OCI-LY3 (cell line): ENCODE results near the gene GRAMD1A.

Experiments
- H2AFZ ChIP-seq: fragments of 200-600, 300-600 bp; shearing (Covaris generic); 2 replicates; pipeline ENCODE4 v1.6.0; 2014; ENCODE audit warnings: antibody characterized with exemption, low read depth, low read length
- H3K27ac ChIP-seq: fragments of 200-600, 300-600 bp; sonication (generic); 2 replicates; pipeline ENCODE4 v1.5.1; 2014; ENCODE audit warnings: mild to moderate bottlenecking, low read length, moderate library complexity, mixed read lengths
- H3K27me3 ChIP-seq: fragments of 200-600, 300-600 bp; sonication (generic); 2 replicates; pipeline ENCODE4 v1.6.1; 2014; ENCODE audit warnings: low read depth, low read length, mixed read lengths
- H3K36me3 ChIP-seq: fragments of 200-600, 300-600 bp; sonication (generic); replicated peaks from 2 replicates; pipeline ENCODE3; 2014; ENCODE audit warnings: low read depth, low read length, mixed read lengths
- H3K4me1 ChIP-seq: fragments of 300-600, 200-600 bp; sonication (generic); 2 replicates; pipeline ENCODE4 v1.6.1; 2014; ENCODE audit warnings: low read length, mixed read lengths
- H3K4me2 ChIP-seq: fragments of 200-600, 300-600 bp; sonication (generic); 2 replicates; pipeline ENCODE4 v1.6.1; 2014; ENCODE audit warnings: low read length, mixed read lengths
- H3K4me3 ChIP-seq: fragments of 300-600, 200-600 bp; sonication (generic); 2 replicates; pipeline ENCODE4 v1.5.1; 2014; ENCODE audit warnings: antibody characterized with exemption, mild to moderate bottlenecking, low read length, moderate library complexity
- H3K79me2 ChIP-seq: fragments of 300-600, 200-600 bp; shearing (Covaris generic); 2 replicates; pipeline ENCODE4 v1.6.1; 2014; ENCODE audit warnings: mild to moderate bottlenecking, low read length, mixed read lengths
- H3K9ac ChIP-seq: fragments of 300-600, 200-600 bp; shearing (Covaris generic); 2 replicates; pipeline ENCODE4 v1.6.0; 2014; ENCODE audit warnings: mild to moderate bottlenecking, low read length, moderate library complexity
- H3K9me3 ChIP-seq: fragments of 200-600, 300-600 bp; shearing (Covaris generic); 2 replicates; pipeline ENCODE4 v1.6.1; 2014; ENCODE audit warnings: low read length, mixed read lengths; ENCODE audit not compliant: insufficient read depth
- H4K20me1 ChIP-seq: fragments of 200-600, 300-600 bp; sonication (generic); 2 replicates; pipeline ENCODE4 v1.6.1; 2016; ENCODE audit warnings: low read length, mixed read lengths; ENCODE audit not compliant: insufficient read depth
- EZH2phosphoT487 ChIP-seq: fragments of 200-600 bp; shearing (Covaris generic); IDR thresholded peaks from 2 replicates; pipeline ENCODE4 v1.6.1; 2018; ENCODE audit warnings: antibody characterized with exemption, mixed run types, low read depth
- TF ChIP-seq, protein P1 (sequence below): fragments of 200-600, 300-600 bp; sonication (generic); IDR thresholded peaks from 2 replicates; pipeline ENCODE4 v1.5.1; 2014; ENCODE audit warnings: antibody characterized with exemption, low read length, low read depth

The GRAMD1A gene

DNA sequence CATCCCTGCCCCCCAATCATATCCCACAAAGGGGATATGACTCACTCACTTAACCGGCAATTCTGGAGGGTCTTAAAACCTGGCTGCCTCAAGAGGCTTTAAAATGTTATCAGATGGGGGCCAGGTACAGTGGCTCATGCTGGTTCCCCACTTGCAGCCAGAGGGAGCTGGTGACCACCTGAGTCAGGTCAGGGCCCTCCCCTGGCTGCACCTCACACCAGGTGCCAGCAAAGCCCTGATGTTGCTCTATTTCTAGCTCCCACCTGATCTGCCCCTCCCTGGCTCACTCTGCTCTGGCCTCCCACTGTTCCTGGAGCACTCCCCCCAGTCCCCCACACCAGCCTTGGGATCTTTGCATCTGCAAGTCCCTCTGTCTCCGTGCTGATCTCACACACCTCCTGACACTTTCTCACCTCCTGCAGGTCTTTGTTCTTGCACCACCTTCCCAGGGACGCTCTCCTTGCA lies 55.6 kb downstream of the GRAMD1A start:
- Histone ChIP-seq H3K9ac (no peak overlapping the region), H3K4me3 (no peak overlapping the region), H3K4me1 (no peaks in the 10 kb centered on the region), H3K9me3 (no peaks in the 10 kb centered on the region), H3K27ac (no peak overlapping the region), H4K20me1 (no peaks in the 10 kb centered on the region), H3K4me2 (no peak overlapping the region), H3K36me3 (no peaks in the 10 kb centered on the region), H2AFZ (no peak overlapping the region), H3K79me2 (no peaks in the 10 kb centered on the region), H3K27me3 (peaks cover 26% of the 10 kb centered on the region)
- TF ChIP-seq EZH2phosphoT487, result no peak
- TF ChIP-seq, protein P1, sequence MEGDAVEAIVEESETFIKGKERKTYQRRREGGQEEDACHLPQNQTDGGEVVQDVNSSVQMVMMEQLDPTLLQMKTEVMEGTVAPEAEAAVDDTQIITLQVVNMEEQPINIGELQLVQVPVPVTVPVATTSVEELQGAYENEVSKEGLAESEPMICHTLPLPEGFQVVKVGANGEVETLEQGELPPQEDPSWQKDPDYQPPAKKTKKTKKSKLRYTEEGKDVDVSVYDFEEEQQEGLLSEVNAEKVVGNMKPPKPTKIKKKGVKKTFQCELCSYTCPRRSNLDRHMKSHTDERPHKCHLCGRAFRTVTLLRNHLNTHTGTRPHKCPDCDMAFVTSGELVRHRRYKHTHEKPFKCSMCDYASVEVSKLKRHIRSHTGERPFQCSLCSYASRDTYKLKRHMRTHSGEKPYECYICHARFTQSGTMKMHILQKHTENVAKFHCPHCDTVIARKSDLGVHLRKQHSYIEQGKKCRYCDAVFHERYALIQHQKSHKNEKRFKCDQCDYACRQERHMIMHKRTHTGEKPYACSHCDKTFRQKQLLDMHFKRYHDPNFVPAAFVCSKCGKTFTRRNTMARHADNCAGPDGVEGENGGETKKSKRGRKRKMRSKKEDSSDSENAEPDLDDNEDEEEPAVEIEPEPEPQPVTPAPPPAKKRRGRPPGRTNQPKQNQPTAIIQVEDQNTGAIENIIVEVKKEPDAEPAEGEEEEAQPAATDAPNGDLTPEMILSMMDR, result peak; percentile 54

DNA sequence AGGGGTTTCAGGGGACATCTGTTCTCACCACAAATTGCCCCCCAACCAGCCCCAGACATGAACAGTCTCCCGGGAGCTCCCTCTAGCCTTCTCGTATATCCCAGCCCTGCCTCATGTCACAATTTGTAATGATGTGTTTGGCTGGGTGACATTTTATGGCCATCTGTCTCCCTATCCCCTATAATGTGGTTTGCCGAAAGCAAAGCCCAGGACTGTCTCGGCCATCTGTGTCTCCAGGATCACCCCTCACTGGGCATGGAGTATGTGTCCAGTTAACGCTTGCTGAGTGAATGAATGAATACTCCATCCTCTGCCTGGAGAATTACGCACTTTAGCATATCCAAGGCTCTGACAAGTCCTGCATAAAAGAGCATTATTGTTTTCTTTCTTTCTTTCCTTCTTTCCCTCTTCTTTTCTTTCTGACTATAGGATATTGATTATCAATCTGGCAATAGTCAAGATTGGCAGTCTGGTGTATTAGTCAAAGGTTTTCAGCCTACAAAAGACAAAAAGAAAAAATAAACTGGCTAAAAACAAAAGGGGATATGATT lies 56.5 kb downstream of the GRAMD1A start:
- H3K36me3 ChIP-seq, result no peaks in the 10 kb centered on the region
- H3K4me3 ChIP-seq, result no peak overlapping the region
- H3K9me3 ChIP-seq, result no peaks in the 10 kb centered on the region
- H3K4me2 ChIP-seq, result no peak overlapping the region
- no peaks in the 10 kb centered on the region for H4K20me1 ChIP-seq
- no peak for TF ChIP-seq EZH2phosphoT487
- TF ChIP-seq, protein P1, result no peak
- H3K9ac ChIP-seq, result no peak overlapping the region
- H2AFZ ChIP-seq, result no peak overlapping the region
- H3K4me1 ChIP-seq, result no peaks in the 10 kb centered on the region
- H3K79me2 ChIP-seq, result no peaks in the 10 kb centered on the region
- peaks cover 27% of the 10 kb centered on the region for H3K27me3 ChIP-seq
- H3K27ac ChIP-seq, result no peak overlapping the region

DNA sequence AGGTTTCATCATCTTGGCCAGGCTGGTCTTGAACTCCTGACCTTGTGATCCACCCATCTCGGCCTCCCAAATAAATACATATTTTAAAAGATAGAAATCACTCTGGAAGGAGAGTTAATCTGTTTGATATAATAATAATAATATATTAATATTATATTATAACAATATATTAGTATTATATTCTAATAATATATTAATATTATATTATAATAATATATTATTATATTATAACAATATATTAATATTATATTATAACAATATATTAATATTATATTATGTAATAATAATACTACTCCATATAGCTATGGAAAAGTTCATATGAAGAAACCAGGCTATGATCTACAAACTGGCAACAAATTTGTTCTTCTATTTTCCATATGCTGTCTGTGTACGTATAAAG lies 58.2 kb downstream of the GRAMD1A start:
- Histone ChIP-seq H3K9ac (no peak overlapping the region), H4K20me1 (no peaks in the 10 kb centered on the region), H3K4me1 (no peaks in the 10 kb centered on the region), H3K27ac (no peak overlapping the region), H3K9me3 (no peaks in the 10 kb centered on the region), H3K79me2 (no peaks in the 10 kb centered on the region), H3K36me3 (no peaks in the 10 kb centered on the region), H3K4me2 (no peak overlapping the region), H3K27me3 (peaks cover 33% of the 10 kb centered on the region), H2AFZ (no peak overlapping the region), H3K4me3 (no peak overlapping the region)
- TF ChIP-seq, protein P1, result no peak
- TF ChIP-seq EZH2phosphoT487, result no peak

DNA sequence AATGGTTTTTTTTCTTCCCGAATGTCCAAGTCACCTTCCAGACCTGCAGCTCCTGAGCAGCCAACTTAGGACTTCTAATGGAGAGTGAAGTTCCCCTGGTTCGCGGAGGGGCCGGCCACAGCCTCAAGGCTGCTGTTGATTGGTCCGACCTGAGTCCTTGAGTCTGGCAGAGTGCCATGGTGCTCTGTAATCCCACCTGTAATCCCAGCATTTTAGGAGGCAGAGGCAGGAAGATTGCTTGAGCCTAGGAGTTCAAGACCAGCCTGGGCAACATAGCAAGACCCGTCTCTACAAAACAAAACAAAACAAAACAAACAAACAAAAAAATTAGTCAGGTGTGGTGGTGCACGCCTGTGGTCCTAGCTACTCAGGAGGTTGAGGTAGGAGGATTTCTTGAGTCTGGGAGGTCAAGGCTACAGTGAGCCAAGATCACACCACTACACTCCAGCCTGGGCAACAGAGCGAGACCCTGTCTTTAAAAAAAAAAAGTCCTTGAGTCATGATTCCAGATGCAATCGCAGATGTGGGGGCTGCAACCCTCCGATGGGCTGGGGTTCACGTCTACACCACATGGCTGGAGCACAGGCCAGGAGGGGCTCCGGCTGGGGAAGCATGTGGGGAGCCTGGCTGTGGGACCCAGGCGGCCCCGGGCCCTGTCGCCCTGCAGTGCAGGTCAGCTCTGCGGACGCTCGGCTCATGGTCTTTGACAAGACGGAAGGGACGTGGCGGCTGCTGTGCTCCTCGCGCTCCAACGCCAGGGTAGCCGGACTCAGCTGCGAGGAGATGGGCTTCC lies 59.1 kb downstream of the GRAMD1A start:
- H3K4me3 ChIP-seq, result no peak overlapping the region
- H3K36me3 ChIP-seq, result no peaks in the 10 kb centered on the region
- TF ChIP-seq EZH2phosphoT487, result no peak
- no peak overlapping the region for H3K27ac ChIP-seq
- no peaks in the 10 kb centered on the region for H3K4me1 ChIP-seq
- no peak overlapping the region for H3K9ac ChIP-seq
- no peaks in the 10 kb centered on the region for H3K79me2 ChIP-seq
- H4K20me1 ChIP-seq, result no peaks in the 10 kb centered on the region
- peaks cover 39% of the 10 kb centered on the region for H3K27me3 ChIP-seq
- H3K4me2 ChIP-seq, result no peak overlapping the region
- H2AFZ ChIP-seq, result no peak overlapping the region
- no peaks in the 10 kb centered on the region for H3K9me3 ChIP-seq
